GM12878 (cell line): ENCODE results near the gene PLEKHJ1. TPM values are rescaled to one million over a fixed set of nuclear protein-coding genes. Genes with fewer than 3 reads are reported as not detected.

Source experiments
- CBX3 ChIP-seq: fragments of 200-600 bp; sonication (generic); IDR thresholded peaks from 2 replicates; pipeline ENCODE4 v1.6.1; 2016; ENCODE audit warnings: low read depth, borderline replicate concordance
- CHD2 ChIP-seq: IDR thresholded peaks from 2 replicates; pipeline ENCODE4 v1.6.1; 2011; ENCODE audit warnings: low read depth, low read length, improper control_type of control experiment, borderline replicate concordance
- E2F8 ChIP-seq: fragments of 450-650 bp; IDR thresholded peaks from 2 replicates; pipeline ENCODE4 v1.6.1; 2018; ENCODE audit warnings: mild to moderate bottlenecking, low read depth, moderate library complexity; ENCODE audit not compliant: partially characterized antibody
- EGR1 ChIP-seq, 2 experiments: IDR thresholded peaks; 1 replicate in 1 of 2; 2 replicates in 1 of 2; pipeline ENCODE4 v1.6.1; 2011 to 2012; ENCODE audit warnings: low read depth in 2 of 2, low read length in 2 of 2, borderline replicate concordance in 1 of 2, mild to moderate bottlenecking in 1 of 2, moderate library complexity in 1 of 2
- EP300 ChIP-seq, 2 experiments: fragments of 150-350 bp in 1 of 2; IDR thresholded peaks; 2 replicates each; pipeline ENCODE4 v1.6.1; 2011 to 2012; ENCODE audit warnings: low read depth in 2 of 2, low read length in 2 of 2, borderline replicate concordance in 1 of 2, improper control_type of control experiment in 1 of 2, inconsistent platforms in 1 of 2; ENCODE audit not compliant: control insufficient read depth in 1 of 2
- FOS ChIP-seq: IDR thresholded peaks from 3 replicates; pipeline ENCODE4 v1.6.1; 2011; ENCODE audit warnings: borderline replicate concordance; ENCODE audit not compliant: insufficient read length; ENCODE audit errors: extremely low read depth
- IKZF1 ChIP-seq: fragments of 450-650 bp; conservative IDR thresholded peaks from 2 replicates; pipeline ENCODE4 v1.6.1; 2017; ENCODE audit warnings: antibody characterized with exemption, mild to moderate bottlenecking
- IRF3 ChIP-seq: fragments of 450-650 bp; IDR thresholded peaks from 2 replicates; pipeline ENCODE4 v1.6.1; 2014; ENCODE audit warnings: mild to moderate bottlenecking
- KLF5 ChIP-seq: fragments of 450-650 bp; IDR thresholded peaks from 2 replicates; pipeline ENCODE4 v1.6.1; 2014; ENCODE audit warnings: mild to moderate bottlenecking; ENCODE audit not compliant: partially characterized antibody
- MYC ChIP-seq: IDR thresholded peaks from 2 replicates; pipeline ENCODE4 v1.6.1; 2011; ENCODE audit warnings: mild to moderate bottlenecking, low read length, moderate library complexity, inconsistent platforms; ENCODE audit not compliant: insufficient read depth, insufficient replicate concordance, insufficient read length, severe bottlenecking
- POU2F2 ChIP-seq: IDR thresholded peaks from 3 replicates; pipeline ENCODE4 v1.6.1; 2011; ENCODE audit warnings: low read depth, mild to moderate bottlenecking, low read length, borderline replicate concordance
- SIN3A ChIP-seq: IDR thresholded peaks from 2 replicates; pipeline ENCODE4 v1.6.1; 2012; ENCODE audit warnings: low read depth, low read length, improper control_type of control experiment
- ZNF622 ChIP-seq: fragments of 450-650 bp; IDR thresholded peaks from 2 replicates; pipeline ENCODE4 v1.6.1; 2017; ENCODE audit warnings: mild to moderate bottlenecking, inconsistent platforms
- polyA plus RNA-seq, 11 experiments: library from polyadenylated mRNA; depleted of rRNA in 4 of 11; unstranded in 6 of 11; stranded (reverse) in 5 of 11; fragments of >200 nt; fragmentation: Nextera tagmentation in 4 of 11; fragmentation: Illumina TruSeq in 1 of 11; extraction: Ambion mirVana in 4 of 11; extraction: Trizol in 1 of 11; gene quantifications; 1 replicate in 1 of 11; 2 replicates in 10 of 11; pipeline versions ENCODE4 v1.2.1 to v1.2.3, GENCODE V29; 2011 to 2016; ENCODE audit warnings: inconsistent platforms in 2 of 11, missing spikeins in 2 of 11, low read depth in 1 of 11
- total RNA-seq, 4 experiments: library from RNA; depleted of rRNA in 3 of 4; stranded (reverse); fragments of >200 nt in 3 of 4; fragmentation: Illumina TruSeq in 1 of 4; extraction: Trizol in 1 of 4; gene quantifications; 2 replicates each; pipeline versions ENCODE4 v1.2.1 to v1.2.3, GENCODE V29; 2013 to 2021
- TF ChIP-seq, protein P1 (sequence below): IDR thresholded peaks from 2 replicates; pipeline ENCODE4 v1.6.1; 2011; ENCODE audit warnings: mild to moderate bottlenecking, low read depth, low read length, moderate library complexity; ENCODE audit not compliant: insufficient replicate concordance
- TF ChIP-seq, protein P2 (sequence below): fragments of 150-350 bp; IDR thresholded peaks from 2 replicates; pipeline ENCODE4 v1.6.1; 2016; ENCODE audit warnings: low read depth, low read length

PLEKHJ1 gene
- total and polyA plus RNA-seq, 10 of the 15 experiments (the other 5 are each of a cell fraction or from before 2014, with no cell fraction given): 1.3 to 133 (median 75.0) TPM

- TF ChIP-seq, protein P1, sequence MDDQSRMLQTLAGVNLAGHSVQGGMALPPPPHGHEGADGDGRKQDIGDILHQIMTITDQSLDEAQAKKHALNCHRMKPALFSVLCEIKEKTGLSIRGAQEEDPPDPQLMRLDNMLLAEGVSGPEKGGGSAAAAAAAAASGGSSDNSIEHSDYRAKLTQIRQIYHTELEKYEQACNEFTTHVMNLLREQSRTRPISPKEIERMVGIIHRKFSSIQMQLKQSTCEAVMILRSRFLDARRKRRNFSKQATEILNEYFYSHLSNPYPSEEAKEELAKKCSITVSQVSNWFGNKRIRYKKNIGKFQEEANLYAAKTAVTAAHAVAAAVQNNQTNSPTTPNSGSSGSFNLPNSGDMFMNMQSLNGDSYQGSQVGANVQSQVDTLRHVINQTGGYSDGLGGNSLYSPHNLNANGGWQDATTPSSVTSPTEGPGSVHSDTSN: no peak
- TF ChIP-seq EP300 (IDR thresholded peaks at IDR 0.05; ENCODE audit: borderline replicate concordance in 1 of 2, control insufficient read depth in 1 of 2, low read depth in 2 of 2, low read length in 2 of 2): no peak
- peak in 1 of 2 experiments; percentile 13; a peak in 1 of 3 replicates for TF ChIP-seq EGR1 (IDR thresholded peaks at IDR 0.05; ENCODE audit: borderline replicate concordance in 1 of 2, low read depth in 2 of 2, low read length in 2 of 2)
- peak; percentile 76 for TF ChIP-seq SIN3A
- TF ChIP-seq CBX3: no peak
- TF ChIP-seq CHD2: peak; percentile 83
- peak; percentile 23 for TF ChIP-seq E2F8
- TF ChIP-seq, protein P2, sequence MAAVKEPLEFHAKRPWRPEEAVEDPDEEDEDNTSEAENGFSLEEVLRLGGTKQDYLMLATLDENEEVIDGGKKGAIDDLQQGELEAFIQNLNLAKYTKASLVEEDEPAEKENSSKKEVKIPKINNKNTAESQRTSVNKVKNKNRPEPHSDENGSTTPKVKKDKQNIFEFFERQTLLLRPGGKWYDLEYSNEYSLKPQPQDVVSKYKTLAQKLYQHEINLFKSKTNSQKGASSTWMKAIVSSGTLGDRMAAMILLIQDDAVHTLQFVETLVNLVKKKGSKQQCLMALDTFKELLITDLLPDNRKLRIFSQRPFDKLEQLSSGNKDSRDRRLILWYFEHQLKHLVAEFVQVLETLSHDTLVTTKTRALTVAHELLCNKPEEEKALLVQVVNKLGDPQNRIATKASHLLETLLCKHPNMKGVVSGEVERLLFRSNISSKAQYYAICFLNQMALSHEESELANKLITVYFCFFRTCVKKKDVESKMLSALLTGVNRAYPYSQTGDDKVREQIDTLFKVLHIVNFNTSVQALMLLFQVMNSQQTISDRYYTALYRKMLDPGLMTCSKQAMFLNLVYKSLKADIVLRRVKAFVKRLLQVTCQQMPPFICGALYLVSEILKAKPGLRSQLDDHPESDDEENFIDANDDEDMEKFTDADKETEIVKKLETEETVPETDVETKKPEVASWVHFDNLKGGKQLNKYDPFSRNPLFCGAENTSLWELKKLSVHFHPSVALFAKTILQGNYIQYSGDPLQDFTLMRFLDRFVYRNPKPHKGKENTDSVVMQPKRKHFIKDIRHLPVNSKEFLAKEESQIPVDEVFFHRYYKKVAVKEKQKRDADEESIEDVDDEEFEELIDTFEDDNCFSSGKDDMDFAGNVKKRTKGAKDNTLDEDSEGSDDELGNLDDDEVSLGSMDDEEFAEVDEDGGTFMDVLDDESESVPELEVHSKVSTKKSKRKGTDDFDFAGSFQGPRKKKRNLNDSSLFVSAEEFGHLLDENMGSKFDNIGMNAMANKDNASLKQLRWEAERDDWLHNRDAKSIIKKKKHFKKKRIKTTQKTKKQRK: no peak
- TF ChIP-seq KLF5: no peak
- TF ChIP-seq FOS: no peak
- no peak for TF ChIP-seq MYC
- TF ChIP-seq IKZF1: peak; percentile 91
- no peak for TF ChIP-seq ZNF622
- TF ChIP-seq IRF3: no peak
- TF ChIP-seq POU2F2: peak; percentile 36; the same call in 2 of the 3 replicates
Measured at GRCh38 chr19:2273356-2274184, 37.4 kb upstream of the PLEKHJ1 start (continued).
